Measurements from ENCODE around the gene NCDN. TPM values are rescaled to one million over a fixed set of nuclear protein-coding genes. Genes with fewer than 3 reads are reported as not detected.
"Not testable (repeated sequence)": the region's sequence is repeated elsewhere in the genome, so short reads cannot be mapped to it uniquely, and the experiment has no call there.

Gene NCDN
- polyA plus RNA-seq, 6 donors from 2014 or later: 4.8 to 13.0 (median 6.7) TPM

DNA sequence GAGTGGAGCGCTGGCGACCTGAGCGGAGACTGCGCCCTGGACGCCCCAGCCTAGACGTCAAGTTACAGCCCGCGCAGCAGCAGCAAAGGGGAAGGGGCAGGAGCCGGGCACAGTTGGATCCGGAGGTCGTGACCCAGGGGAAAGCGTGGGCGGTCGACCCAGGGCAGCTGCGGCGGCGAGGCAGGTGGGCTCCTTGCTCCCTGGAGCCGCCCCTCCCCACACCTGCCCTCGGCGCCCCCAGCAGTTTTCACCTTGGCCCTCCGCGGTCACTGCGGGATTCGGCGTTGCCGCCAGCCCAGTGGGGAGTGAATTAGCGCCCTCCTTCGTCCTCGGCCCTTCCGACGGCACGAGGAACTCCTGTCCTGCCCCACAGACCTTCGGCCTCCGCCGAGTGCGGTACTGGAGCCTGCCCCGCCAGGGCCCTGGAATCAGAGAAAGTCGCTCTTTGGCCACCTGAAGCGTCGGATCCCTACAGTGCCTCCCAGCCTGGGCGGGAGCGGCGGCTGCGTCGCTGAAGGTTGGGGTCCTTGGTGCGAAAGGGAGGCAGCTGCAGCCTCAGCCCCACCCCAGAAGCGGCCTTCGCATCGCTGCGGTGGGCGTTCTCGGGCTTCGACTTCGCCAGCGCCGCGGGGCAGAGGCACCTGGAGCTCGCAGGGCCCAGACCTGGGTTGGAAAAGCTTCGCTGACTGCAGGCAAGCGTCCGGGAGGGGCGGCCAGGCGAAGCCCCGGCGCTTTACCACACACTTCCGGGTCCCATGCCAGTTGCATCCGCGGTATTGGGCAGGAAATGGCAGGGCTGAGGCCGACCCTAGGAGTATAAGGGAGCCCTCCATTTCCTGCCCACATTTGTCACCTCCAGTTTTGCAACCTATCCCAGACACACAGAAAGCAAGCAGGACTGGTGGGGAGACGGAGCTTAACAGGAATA is 19.7 kb downstream of the NCDN start:
- no peaks in the 10 kb centered on the region for H3K9me3 Mint-ChIP-seq
- ATAC-seq (ENCODE audit: low read depth in 2 of 2): peak; percentile 88 to 89
- peak overlapping the region in 5 of 6 donors; percentile 84 to 99 (median 91) for H3K27ac Mint-ChIP-seq
- peak; percentile 82 for DNase-seq
- peaks cover 0 to 4% of the 10 kb centered on the region in 2 donors for H3K36me3 Mint-ChIP-seq
- peaks cover 29 to 38% (median 31%) of the 10 kb centered on the region in 3 donors for H3K4me1 Mint-ChIP-seq
- H3K4me3 Mint-ChIP-seq: peak overlapping the region; percentile 82 to 96 (median 92)
- peaks cover 5 to 19% (median 10%) of the 10 kb centered on the region in 3 donors for H3K27me3 Mint-ChIP-seq

DNA sequence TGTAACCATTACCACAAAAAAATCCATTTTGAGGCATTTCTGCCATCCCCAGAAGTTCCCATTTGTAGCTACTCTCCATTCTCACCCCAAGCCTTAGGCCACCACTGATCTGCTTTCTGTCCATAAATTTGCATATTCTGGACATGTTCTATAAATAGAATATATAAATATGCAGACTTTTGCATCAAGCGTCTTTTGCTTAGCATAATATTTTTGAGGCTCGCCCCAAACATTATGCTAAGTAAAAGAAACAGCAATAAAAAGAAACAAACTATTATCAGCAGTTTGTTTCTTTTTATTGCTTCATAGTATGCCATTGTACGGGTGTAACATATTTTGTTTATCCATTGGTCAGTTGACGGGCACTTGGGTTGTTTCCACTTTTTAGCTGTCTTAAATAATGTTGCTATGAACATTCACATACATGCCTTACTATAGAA is 23.4 kb downstream of the NCDN start:
- no peaks in the 10 kb centered on the region for H3K36me3 Mint-ChIP-seq
- ATAC-seq (ENCODE audit: low read depth in 2 of 2) (no peak), DNase-seq (no peak)
- H3K4me1 Mint-ChIP-seq: peaks cover 22 to 29% (median 24%) of the 10 kb centered on the region in 3 donors
- H3K9me3 Mint-ChIP-seq: no peaks in the 10 kb centered on the region
- H3K27me3 Mint-ChIP-seq: peaks cover 0 to 1% (median 0%) of the 10 kb centered on the region in 3 donors
- H3K4me3 Mint-ChIP-seq: no peak overlapping the region
- peak overlapping the region in 1 of 6 donors; percentile 24 for H3K27ac Mint-ChIP-seq

DNA sequence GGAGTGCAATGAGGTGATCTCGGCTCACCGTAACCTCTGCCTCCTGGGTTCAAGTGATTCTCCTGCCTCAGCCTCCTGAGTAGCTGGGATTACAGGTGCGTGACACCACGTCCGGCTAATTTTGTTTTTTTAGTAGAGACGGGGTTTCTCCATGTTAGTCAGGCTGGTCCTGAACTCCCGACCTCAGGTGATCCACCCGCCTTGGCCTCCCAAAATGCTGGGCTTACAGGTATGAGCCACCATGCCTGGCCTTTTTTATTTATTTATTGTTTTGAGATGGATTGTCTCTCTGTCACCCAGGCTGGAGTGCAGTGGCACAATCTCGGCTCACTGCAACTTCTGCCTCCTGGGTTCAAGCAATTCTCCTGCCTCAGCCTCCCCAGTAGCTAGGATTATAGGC is 24.0 kb downstream of the NCDN start:
- H3K27me3 Mint-ChIP-seq; ATAC-seq (ENCODE audit: low read depth in 2 of 2); H3K4me3 Mint-ChIP-seq; DNase-seq; H3K9me3 Mint-ChIP-seq; H3K36me3 Mint-ChIP-seq: not testable (repeated sequence)
- Mint-ChIP-seq H3K27ac (peak overlapping the region in 1 of 6 donors; percentile 51), H3K4me1 (peaks cover 16 to 22% (median 17%) of the 10 kb centered on the region in 3 donors)

DNA sequence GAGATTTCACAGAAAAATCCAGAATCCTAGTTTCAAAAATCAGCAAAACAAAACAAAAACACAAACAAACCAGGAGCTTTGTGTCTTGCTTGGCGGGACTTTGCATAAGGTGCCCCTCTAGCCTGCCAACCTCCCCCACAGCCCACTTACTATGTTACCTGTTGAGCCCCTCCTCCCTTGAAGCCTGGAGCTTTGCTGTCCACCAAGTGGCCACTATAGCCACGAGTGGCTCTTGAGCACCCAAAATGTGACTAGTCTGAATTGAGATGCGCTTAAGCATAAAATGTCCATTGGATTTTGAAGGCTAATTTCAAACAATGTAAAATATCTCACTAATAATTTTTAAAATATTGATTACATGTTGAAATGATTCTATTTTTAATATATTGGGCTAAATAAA is 27.7 kb downstream of the NCDN start:
- H3K27ac Mint-ChIP-seq: no peak overlapping the region
- H3K4me3 Mint-ChIP-seq: no peak overlapping the region
- no peak for DNase-seq
- no peaks in the 10 kb centered on the region for H3K36me3 Mint-ChIP-seq
- no peaks in the 10 kb centered on the region for H3K9me3 Mint-ChIP-seq
- H3K27me3 Mint-ChIP-seq: no peaks in the 10 kb centered on the region
- no peak for ATAC-seq (ENCODE audit: low read depth in 2 of 2)
- peaks cover 0 to 2% (median 0%) of the 10 kb centered on the region in 3 donors for H3K4me1 Mint-ChIP-seq

DNA sequence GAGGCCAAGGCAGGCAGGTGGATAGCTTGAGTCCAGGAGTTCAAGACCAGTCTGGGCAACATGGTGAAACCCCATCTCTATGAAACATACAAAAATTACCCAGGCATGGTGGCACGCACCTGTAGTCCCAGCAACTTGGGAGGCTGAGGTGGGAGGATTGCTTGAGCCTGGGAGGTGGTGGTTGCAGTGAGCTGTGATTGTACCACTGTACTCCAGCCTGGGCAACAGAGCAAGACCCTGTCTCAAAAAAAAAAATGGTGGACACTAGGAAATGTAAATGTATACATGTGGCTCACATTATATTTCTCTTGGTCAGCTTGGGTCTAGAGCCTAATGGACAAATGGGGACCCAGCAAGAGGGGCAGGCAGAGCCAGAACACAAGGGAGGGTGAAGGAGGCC is 28.2 kb downstream of the NCDN start:
- not testable (repeated sequence) for H3K36me3 Mint-ChIP-seq; H3K4me3 Mint-ChIP-seq; DNase-seq; ATAC-seq (ENCODE audit: low read depth in 2 of 2); H3K4me1 Mint-ChIP-seq; H3K9me3 Mint-ChIP-seq; H3K27me3 Mint-ChIP-seq
- peak overlapping the region in 1 of 6 donors; percentile 25 for H3K27ac Mint-ChIP-seq

DNA sequence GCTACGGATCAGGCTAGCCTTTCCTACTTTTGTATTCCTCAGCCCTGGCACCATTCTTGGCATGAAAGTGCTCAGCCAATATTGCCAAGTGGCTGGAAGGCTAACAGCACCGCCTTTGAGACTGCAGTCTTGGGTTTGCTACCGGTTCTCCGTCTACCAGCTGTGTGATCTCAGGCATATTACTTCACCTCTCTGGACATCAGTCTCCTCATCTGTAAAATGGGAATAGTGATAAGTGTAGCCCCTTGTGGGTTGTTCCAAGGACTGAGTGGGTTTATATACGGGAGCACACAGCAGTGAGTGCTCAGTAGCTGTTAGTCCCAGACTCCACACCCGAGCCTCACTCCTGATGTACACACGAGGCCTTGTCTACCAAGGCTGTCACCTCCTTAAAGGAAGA is 29.2 kb downstream of the NCDN start:
- H3K9me3 Mint-ChIP-seq: no peaks in the 10 kb centered on the region
- H3K4me1 Mint-ChIP-seq: no peaks in the 10 kb centered on the region
- no peak for ATAC-seq (ENCODE audit: low read depth in 2 of 2)
- peaks cover 5 to 7% of the 10 kb centered on the region in 2 donors for H3K36me3 Mint-ChIP-seq
- no peak overlapping the region for H3K27ac Mint-ChIP-seq
- H3K4me3 Mint-ChIP-seq: no peak overlapping the region
- H3K27me3 Mint-ChIP-seq: no peaks in the 10 kb centered on the region
- no peak for DNase-seq

DNA sequence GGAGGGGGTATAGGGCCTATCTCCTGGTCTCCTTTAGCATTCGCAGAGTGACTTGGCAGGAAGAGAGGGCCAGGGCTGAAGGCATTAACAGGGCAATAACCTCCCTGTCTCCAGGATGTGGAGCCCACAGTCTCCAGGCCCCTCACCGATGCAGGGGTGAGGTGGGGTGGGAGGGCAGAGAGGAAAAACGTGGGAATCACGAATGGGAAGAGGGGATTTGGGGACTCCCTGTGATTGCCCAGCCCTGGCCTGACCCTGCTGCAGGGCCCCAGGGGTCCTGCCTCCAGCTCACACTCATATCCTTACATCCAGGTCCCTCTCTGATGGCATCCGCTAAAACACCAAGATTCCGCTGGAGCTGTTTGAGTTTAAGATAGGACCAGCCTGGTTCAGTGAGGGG is 30.1 kb downstream of the NCDN start:
- Mint-ChIP-seq H3K27ac (no peak overlapping the region), H3K4me1 (no peaks in the 10 kb centered on the region), H3K36me3 (peaks cover 5 to 7% of the 10 kb centered on the region in 2 donors), H3K4me3 (no peak overlapping the region), H3K9me3 (no peaks in the 10 kb centered on the region), H3K27me3 (no peaks in the 10 kb centered on the region)
- no peak for ATAC-seq (ENCODE audit: low read depth in 2 of 2)
- DNase-seq: no peak

DNA sequence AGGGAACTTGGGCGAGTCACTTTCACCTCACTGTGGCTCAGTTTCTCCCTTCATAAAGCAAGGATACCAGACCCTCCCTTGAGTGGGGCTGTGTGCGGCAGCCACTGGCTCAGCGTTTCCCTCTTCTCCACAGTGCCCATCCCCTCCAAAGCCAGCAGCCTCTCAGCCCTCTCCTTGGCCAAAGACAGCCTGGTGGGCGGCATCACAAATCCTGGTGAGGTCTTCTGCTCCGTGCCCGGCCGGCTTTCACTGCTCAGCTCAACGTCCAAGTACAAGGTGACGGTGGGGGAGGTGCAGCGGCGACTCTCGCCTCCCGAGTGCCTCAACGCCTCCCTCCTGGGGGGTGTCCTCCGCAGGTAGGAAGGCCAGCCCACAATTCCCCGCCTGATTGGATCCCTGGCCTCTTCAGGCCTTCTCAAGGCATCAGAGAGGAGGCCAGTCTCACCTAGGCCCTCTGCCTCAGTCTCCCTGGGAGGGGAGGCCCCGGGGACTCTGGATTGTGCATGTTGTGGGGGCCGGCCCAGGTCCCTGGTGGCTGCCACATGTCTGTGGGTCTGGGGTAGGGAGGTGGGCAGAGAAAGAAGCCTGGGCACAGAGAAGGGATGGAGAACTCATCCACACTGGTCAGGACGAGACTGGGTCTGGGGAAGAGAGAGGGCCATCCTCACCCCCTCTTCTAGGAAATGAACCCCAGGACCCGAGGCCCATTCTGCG is 30.8 kb downstream of the NCDN start:
- no peaks in the 10 kb centered on the region for H3K27me3 Mint-ChIP-seq
- H3K36me3 Mint-ChIP-seq: peaks cover 5 to 7% of the 10 kb centered on the region in 2 donors
- no peak for DNase-seq
- H3K27ac Mint-ChIP-seq: peak overlapping the region in 2 of 6 donors; percentile 6 to 7
- H3K9me3 Mint-ChIP-seq: no peaks in the 10 kb centered on the region
- H3K4me1 Mint-ChIP-seq: no peaks in the 10 kb centered on the region
- ATAC-seq (ENCODE audit: low read depth in 2 of 2): no peak
- no peak overlapping the region for H3K4me3 Mint-ChIP-seq

- H3K4me3 Mint-ChIP-seq: peak overlapping the region in 1 of 8 donors; percentile 57
- no peaks in the 10 kb centered on the region for H3K9me3 Mint-ChIP-seq
- ATAC-seq (ENCODE audit: low read depth in 2 of 2) (no peak), DNase-seq (no peak)
- no peaks in the 10 kb centered on the region for H3K4me1 Mint-ChIP-seq
- no peaks in the 10 kb centered on the region for H3K27me3 Mint-ChIP-seq
- no peak overlapping the region for H3K27ac Mint-ChIP-seq
- H3K36me3 Mint-ChIP-seq: peaks cover 5 to 7% of the 10 kb centered on the region in 2 donors
These were observed 32.2 kb downstream of the NCDN start for GRCh38 chr1:35589516-35590427.

DNA sequence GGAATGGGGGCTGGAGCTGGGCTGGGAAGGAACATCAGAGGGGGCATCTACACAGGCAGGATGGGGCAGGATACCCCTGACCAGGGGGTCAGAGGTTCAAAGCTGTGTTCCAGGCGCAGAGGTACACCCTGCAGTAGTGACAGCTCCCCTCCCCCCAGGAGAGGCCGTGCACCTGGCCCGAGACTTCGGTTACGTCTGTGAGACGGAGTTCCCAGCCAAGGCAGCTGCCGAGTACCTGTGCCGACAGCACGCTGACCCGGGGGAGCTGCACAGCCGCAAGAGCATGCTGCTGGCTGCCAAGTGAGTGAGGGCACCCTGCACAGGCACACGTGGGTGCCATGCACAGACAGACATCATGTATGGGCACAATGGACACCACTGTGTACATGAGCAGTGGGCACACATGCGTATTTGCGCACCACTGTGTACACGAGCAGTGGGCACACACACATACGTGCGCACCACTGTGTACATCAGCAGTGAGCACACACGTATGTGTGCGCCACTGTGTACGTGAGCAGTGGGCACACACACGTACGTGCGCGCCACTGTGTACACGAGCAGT is 33.0 kb downstream of the NCDN start:
- Mint-ChIP-seq H3K4me1 (no peaks in the 10 kb centered on the region), H3K27ac (no peak overlapping the region), H3K9me3 (no peaks in the 10 kb centered on the region), H3K4me3 (no peak overlapping the region), H3K36me3 (peaks cover 5 to 7% of the 10 kb centered on the region in 2 donors), H3K27me3 (no peaks in the 10 kb centered on the region)
- ATAC-seq (ENCODE audit: low read depth in 2 of 2) (no peak), DNase-seq (no peak)

DNA sequence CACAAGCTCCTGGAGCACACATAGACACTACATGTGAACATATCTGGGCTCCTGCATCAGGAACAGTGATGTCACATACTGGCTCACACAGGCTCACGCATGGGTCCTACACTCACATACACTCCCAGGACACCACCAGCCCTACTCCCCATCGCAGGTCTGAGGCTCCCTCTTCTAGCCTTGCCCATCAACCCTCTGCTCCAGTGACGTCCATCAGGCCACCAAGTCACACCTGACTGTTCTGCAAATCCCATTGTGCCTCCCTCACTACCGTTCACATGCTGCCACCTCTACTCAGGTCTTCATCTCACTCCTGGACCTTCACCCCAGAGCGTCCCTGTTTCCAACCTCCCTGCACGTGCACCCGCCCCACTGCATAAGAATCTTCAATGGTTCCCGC is 33.6 kb downstream of the NCDN start:
- no peaks in the 10 kb centered on the region for H3K4me1 Mint-ChIP-seq
- H3K4me3 Mint-ChIP-seq: no peak overlapping the region
- peaks cover 5 to 7% of the 10 kb centered on the region in 2 donors for H3K36me3 Mint-ChIP-seq
- no peaks in the 10 kb centered on the region for H3K9me3 Mint-ChIP-seq
- ATAC-seq (ENCODE audit: low read depth in 2 of 2) (no peak), DNase-seq (no peak)
- no peaks in the 10 kb centered on the region for H3K27me3 Mint-ChIP-seq
- peak overlapping the region in 1 of 6 donors; percentile 92 for H3K27ac Mint-ChIP-seq

DNA sequence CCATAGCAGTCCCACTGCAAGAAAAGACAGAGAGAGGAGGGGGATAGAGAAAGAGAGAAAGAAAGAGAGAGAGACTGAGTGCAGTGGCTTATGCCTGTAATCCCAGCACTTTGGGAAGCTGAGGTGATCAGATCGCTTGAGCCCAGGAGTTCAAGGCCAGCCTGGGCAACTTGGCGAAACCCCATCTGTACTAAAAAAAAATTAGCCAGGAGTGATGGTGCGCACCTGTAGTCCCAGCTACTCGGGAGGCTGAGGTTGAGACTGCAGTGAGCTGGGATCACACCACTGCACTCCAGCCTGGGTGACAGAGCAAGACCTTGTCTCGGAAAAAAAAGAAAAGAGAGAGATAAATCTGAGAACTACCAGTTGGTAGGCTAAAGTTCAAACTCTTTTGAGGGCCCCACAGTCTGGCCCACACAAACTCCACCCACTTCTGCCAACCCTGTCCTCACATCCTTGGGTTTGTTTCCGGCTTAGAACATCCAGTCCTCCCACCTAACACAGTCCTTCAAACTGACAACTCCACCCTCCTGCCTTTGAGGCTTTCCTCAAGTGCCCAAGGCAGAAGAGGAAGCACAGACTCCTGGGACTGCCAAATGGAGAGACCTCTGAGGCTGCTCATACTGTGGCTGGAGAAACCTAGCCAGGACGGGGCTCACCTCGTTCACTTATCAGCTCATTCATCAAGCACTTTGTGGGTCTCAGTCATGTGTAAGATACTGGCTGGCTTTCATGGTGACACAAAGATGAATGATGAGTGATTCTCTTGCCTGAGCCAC is 35.6 kb downstream of the NCDN start:
- H3K27me3 Mint-ChIP-seq: no peaks in the 10 kb centered on the region
- no peak for DNase-seq
- peaks cover 5 to 7% of the 10 kb centered on the region in 2 donors for H3K36me3 Mint-ChIP-seq
- no peaks in the 10 kb centered on the region for H3K4me1 Mint-ChIP-seq
- H3K9me3 Mint-ChIP-seq: no peaks in the 10 kb centered on the region
- peak overlapping the region in 1 of 6 donors; percentile 49 for H3K27ac Mint-ChIP-seq
- no peak overlapping the region for H3K4me3 Mint-ChIP-seq
- ATAC-seq (ENCODE audit: low read depth in 2 of 2): no peak

Measured in naive B cell (primary cell).